Heart right ventricle (tissue), 16 donors: ENCODE data around the gene MAGI2. TPM values are rescaled to one million over a fixed set of nuclear protein-coding genes. Genes with fewer than 3 reads are reported as not detected.

Experiments used
- ATAC-seq, 8 donors: fragments of 200-7000 bp; cut with Tn5 transposase; one replicate each; pipeline ENCODE4 v1.9.1; 2020; ENCODE audit warnings: mild to moderate bottlenecking in 8 of 8, moderate library complexity in 8 of 8, moderate number of reproducible peaks in 1 of 8
- DNase-seq, 2 donors: peaks; one replicate each; pipeline ENCODE4 v3.0.0-alpha.2; 2020
- H3K27ac ChIP-seq, 10 donors: fragments of 200-600 bp; sonication (generic) in 2 of 10; one replicate each; pipeline versions ENCODE4 v1.5.0 to v1.8.0; 2020 to 2022; ENCODE audit warnings: mild to moderate bottlenecking in 3 of 10
- H3K27me3 ChIP-seq, 7 donors: fragments of 200-600 bp; one replicate each; pipeline ENCODE4 v1.8.0; 2021 to 2022; ENCODE audit warnings: mild to moderate bottlenecking in 2 of 7
- H3K36me3 ChIP-seq, 9 donors: fragments of 200-600 bp; sonication (generic) in 1 of 9; one replicate each; pipeline versions ENCODE4 v1.5.0 to v1.8.0; 2020 to 2022; ENCODE audit warnings: mild to moderate bottlenecking in 2 of 9
- H3K4me1 ChIP-seq, 9 donors: fragments of 200-600 bp; sonication (generic) in 1 of 9; one replicate each; pipeline versions ENCODE4 v1.5.0 to v1.8.0; 2020 to 2022; ENCODE audit warnings: mild to moderate bottlenecking in 4 of 9
- H3K4me3 ChIP-seq, 10 donors: fragments of 200-600 bp; sonication (generic) in 2 of 10; one replicate each; pipeline versions ENCODE4 v1.5.0 to v1.8.0; 2020 to 2022; ENCODE audit warnings: mild to moderate bottlenecking in 7 of 10, moderate library complexity in 2 of 10
- H3K9me3 ChIP-seq, 11 donors: fragments of 200-600 bp in 10 of 11; sonication (generic) in 2 of 11; one replicate each; pipeline versions ENCODE4 v1.5.0 to v1.8.0; 2013 to 2022; ENCODE audit warnings: mild to moderate bottlenecking in 2 of 11, control low read depth in 1 of 11, moderate library complexity in 1 of 11
- WGBS, 2 donors: extraction: QIAGEN DNeasy Blood & Tissue Kit; methylation state at CpG; one replicate each; pipeline ENCODE4 v1.1.7; 2013; ENCODE audit warnings: inconsistent platforms in 1 of 2; 5-methylcytosine and 5-hydroxymethylcytosine counted together
- intact Hi-C, 10 donors: fragments of 100-400 bp; cut with DNase I; formaldehyde crosslinking; loops; one replicate each; pipeline versions ENCODE4 v1.11.1 to v1.14.2; 2022
- polyA plus RNA-seq, 2 donors: library from polyadenylated mRNA; stranded (reverse); fragments of 200-250 nt; gene quantifications; one replicate each; pipeline ENCODE4 v1.2.3, GENCODE V29; 2013
- total RNA-seq, 10 donors: library from RNA; stranded (reverse); fragmentation: NEBNext Ultra II Directional in 3 of 10; extraction: Animal tissue kit (Norgen Biotek cat#: 25700) in 3 of 10; gene quantifications; one replicate each; pipeline versions ENCODE4 v1.2.1 to v1.2.4, GENCODE V29; 2021 to 2023
- TF ChIP-seq, protein P1 (sequence below), 9 donors: fragments of 200-600 bp; sonication (generic) in 2 of 9; IDR thresholded peaks; one replicate each; pipeline versions ENCODE4 v1.5.0 to v1.8.0; 2021 to 2022; ENCODE audit warnings: antibody characterized with exemption in 9 of 9, mild to moderate bottlenecking in 5 of 9, moderate library complexity in 1 of 9
- donor health status: Arrhythmogenic right ventricular cardiomyopathy.
- donor health status: ischemic (EF 13 %, LVEDD 7.1; RV severe dilation, severe dysfunction).
- donor health status: healthy with polysubstance abuse.
- donor health status: DM: no; HTN: yes; CAD: no.
- donor health status: DM: no; HTN: no; CAD: no.
- donor health status: ischemic (EF 25% LVEDD 6.9; RV normal size, moderate dysfunction).
- donor health status: ischemic (EF 25% LVEDD 5.7; RV mildly dilated, moderate dysfunction).
- donor health status: healthy.
- donor health status: DM: yes; HTN: yes; CAD: no.
- donor health status: Ischemic cardiomyopathy.
- donor health status: ischemic (EF 35%, LVEDD 5.7; RV mildly dilated, moderate dysfunction).
- donor health status: nonischemic (EF 11% LVEDD 7.7; RV severe dilation, severe dysfunction).
- donor health status: DM: yes; HTN: yes; CAD: no.
- donor health status: PGD.
- donor health status: ischemic (EF 29% LVEDD 5.4; RV normal size, mild dysfunction).
- donor health status: nonischemic (EF 23%, LVEDD 6.1; RV moderate dilation, normal function).

The MAGI2 gene
- total and polyA plus RNA-seq, 12 donors: 0.83 to 6.0 (median 4.1) TPM

DNA sequence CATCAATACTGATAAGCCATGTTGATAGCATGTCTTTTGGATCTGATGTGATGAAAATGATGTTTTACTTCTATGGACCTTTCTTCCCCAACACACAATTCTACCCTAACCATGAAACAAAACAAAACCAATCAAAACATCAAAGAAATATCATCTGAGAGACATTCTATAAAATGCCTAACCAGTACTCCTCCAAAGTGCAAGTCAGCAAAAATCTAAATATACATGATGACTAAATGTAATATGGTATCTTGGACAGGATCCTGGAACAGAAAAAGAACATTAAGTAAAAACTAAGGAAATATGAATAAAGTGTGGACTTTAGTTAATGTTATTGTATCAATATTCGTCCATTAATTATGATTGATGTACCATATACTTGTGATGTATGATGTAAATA is 625.1 kb downstream of the MAGI2 start:
- intact Hi-C loops: no loop called here
- Histone ChIP-seq H3K4me1 (no peaks in the 10 kb centered on the region), H3K9me3 (peaks cover 0 to 6% (median 0%) of the 10 kb centered on the region in 11 donors), H3K36me3 (no peaks in the 10 kb centered on the region), H3K27ac (no peak overlapping the region), H3K27me3 (no peaks in the 10 kb centered on the region), H3K4me3 (no peak overlapping the region)
- TF ChIP-seq, protein P1, sequence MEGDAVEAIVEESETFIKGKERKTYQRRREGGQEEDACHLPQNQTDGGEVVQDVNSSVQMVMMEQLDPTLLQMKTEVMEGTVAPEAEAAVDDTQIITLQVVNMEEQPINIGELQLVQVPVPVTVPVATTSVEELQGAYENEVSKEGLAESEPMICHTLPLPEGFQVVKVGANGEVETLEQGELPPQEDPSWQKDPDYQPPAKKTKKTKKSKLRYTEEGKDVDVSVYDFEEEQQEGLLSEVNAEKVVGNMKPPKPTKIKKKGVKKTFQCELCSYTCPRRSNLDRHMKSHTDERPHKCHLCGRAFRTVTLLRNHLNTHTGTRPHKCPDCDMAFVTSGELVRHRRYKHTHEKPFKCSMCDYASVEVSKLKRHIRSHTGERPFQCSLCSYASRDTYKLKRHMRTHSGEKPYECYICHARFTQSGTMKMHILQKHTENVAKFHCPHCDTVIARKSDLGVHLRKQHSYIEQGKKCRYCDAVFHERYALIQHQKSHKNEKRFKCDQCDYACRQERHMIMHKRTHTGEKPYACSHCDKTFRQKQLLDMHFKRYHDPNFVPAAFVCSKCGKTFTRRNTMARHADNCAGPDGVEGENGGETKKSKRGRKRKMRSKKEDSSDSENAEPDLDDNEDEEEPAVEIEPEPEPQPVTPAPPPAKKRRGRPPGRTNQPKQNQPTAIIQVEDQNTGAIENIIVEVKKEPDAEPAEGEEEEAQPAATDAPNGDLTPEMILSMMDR (IDR thresholded peaks at IDR 0.05): no peak
- DNase-seq: no peak
- 77 to 80% methylated on average over 1 of the region's 1 CpG for WGBS, 2 donors
- no peak for ATAC-seq

DNA sequence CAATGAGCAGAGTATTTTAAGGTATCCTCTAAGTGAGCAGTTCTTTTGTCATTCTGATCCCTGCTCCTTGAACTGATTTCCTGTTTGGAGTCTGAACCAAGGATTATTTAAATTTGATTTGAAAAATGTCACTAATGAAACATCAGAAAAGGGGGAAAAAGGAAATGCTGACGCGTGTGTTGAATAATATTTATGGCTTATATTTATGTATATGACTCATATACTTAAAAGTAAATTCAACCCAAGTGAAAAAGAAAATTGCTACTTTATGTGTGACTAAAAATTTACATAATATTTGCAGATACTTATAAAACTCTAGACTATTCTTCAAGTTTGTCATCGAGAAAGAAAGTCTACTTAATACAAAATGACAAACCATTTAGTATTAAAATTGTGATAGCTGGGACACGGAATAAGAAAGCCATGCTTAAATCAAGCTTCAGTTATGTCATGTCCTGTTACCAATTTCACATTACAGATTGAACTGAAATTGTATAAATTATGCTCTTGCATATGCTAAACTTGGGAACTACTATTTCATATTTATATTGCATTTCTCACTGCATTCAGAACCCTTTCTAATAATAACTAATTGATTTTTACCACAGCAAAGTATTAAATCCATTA is 649.9 kb downstream of the MAGI2 start:
- no peaks in the 10 kb centered on the region for H3K4me1 ChIP-seq
- no peak overlapping the region for H3K4me3 ChIP-seq
- ATAC-seq: no peak
- no peaks in the 10 kb centered on the region for H3K27me3 ChIP-seq
- intact Hi-C loops: no loop called here
- DNase-seq: no peak
- no peak overlapping the region for H3K27ac ChIP-seq
- TF ChIP-seq, protein P1 (IDR thresholded peaks at IDR 0.05): no peak
- H3K36me3 ChIP-seq: no peaks in the 10 kb centered on the region
- WGBS, 2 donors: 80 to 83% methylated on average over 4 of the region's 4 CpGs
- peaks cover 0 to 17% (median 2%) of the 10 kb centered on the region in 11 donors for H3K9me3 ChIP-seq

DNA sequence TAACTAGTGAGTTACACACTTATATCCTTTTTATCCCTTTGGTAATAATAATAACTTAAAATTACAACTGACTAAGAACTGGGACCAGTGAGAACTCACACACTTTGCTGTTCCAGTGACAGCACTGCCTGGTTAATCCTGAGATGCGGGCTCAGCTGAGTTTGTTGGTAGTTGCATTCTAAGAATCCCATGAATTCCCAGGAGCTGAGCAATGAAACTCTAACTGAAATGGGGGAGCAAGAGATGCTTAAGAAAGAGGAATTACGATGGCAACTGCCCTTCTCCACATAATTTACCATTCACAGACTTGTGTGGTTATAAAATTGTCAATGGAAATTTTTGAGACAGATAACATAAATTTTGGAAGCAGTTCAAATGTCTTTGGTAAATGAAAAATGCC is 659.4 kb downstream of the MAGI2 start:
- Histone ChIP-seq H3K27me3 (no peaks in the 10 kb centered on the region), H3K9me3 (peaks cover 0 to 28% (median 13%) of the 10 kb centered on the region in 11 donors), H3K4me3 (no peak overlapping the region), H3K36me3 (no peaks in the 10 kb centered on the region), H3K27ac (no peak overlapping the region), H3K4me1 (peaks cover 0 to 3% (median 0%) of the 10 kb centered on the region in 9 donors)
- TF ChIP-seq, protein P1 (IDR thresholded peaks at IDR 0.05): no peak
- ATAC-seq: no peak
- WGBS, 2 donors: 44 to 45% methylated on average over 2 of the region's 2 CpGs
- intact Hi-C loops: no loop called here
- no peak for DNase-seq

DNA sequence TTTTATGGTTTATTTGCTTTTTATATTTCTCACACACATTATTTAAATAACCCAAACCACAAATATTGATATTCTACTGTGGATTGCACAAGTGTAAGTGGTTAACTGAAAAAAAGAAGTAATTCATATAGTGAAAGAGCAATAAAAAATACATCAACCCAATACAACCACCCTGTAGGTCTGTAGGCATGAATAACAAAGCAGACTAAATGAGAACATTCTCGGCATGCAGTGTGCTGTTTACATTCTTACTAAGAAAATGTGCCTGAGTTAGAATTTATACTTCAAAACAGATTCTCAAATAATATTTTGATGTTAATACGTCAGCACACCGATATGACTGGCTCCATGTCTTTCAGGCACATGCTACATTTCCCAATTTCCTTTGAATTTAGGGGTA is 660.8 kb downstream of the MAGI2 start:
- ATAC-seq: no peak
- WGBS, 2 donors: 87 to 90% methylated on average over 3 of the region's 3 CpGs
- no peak overlapping the region for H3K27ac ChIP-seq
- TF ChIP-seq, protein P1 (IDR thresholded peaks at IDR 0.05): no peak
- H3K4me3 ChIP-seq: no peak overlapping the region
- no peak for DNase-seq
- intact Hi-C loops: no loop called here
- peaks cover 0 to 3% (median 0%) of the 10 kb centered on the region in 9 donors for H3K4me1 ChIP-seq
- peaks cover 0 to 25% (median 13%) of the 10 kb centered on the region in 11 donors for H3K9me3 ChIP-seq
- H3K27me3 ChIP-seq: no peaks in the 10 kb centered on the region
- no peaks in the 10 kb centered on the region for H3K36me3 ChIP-seq
